Measurements from ENCODE around the gene AK1.

DNA sequence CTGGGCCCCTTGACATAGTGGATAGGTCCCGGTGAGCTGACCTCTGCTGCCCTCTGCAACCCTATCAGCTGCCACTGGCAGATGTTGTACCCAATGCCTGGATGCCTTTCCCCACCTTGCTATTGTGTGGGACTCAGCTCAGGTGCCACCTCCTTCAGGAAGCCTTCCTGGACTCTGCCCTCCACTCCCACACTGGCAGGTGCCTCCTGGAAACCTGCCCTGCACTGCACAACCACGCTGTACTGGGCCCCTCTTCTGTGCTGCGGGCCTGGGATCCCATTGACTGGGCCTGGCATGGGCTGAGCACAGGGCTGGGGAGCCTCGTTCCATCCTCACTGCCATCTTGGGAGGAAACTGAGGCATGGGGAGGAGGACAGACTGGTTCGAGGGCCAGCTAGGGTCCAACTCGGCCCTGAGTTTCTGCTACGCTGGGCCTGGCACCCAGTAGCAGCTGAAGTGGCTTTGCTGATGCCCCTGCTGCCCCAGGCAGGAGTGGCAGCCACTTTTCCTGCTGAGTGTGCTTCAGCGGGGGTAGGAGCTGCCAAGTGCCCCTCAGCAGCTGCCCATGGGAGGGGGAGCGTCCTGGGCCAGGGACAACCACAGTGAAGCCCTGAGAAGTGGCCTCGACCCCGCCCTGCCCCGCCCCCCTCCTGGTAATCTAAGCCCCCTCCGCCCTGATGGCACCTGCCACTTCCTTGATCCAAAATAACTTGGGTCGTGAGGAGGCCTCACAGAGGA is 1.3 kb downstream of the AK1 start:
- TF ChIP-seq, protein P1, sequence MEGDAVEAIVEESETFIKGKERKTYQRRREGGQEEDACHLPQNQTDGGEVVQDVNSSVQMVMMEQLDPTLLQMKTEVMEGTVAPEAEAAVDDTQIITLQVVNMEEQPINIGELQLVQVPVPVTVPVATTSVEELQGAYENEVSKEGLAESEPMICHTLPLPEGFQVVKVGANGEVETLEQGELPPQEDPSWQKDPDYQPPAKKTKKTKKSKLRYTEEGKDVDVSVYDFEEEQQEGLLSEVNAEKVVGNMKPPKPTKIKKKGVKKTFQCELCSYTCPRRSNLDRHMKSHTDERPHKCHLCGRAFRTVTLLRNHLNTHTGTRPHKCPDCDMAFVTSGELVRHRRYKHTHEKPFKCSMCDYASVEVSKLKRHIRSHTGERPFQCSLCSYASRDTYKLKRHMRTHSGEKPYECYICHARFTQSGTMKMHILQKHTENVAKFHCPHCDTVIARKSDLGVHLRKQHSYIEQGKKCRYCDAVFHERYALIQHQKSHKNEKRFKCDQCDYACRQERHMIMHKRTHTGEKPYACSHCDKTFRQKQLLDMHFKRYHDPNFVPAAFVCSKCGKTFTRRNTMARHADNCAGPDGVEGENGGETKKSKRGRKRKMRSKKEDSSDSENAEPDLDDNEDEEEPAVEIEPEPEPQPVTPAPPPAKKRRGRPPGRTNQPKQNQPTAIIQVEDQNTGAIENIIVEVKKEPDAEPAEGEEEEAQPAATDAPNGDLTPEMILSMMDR (IDR thresholded peaks at IDR 0.05; ENCODE audit: low read depth, low read length), result no peak
- TF ChIP-seq POLR2A (IDR thresholded peaks at IDR 0.05; ENCODE audit: extremely low read depth, insufficient read length) (no peak), MYC (IDR thresholded peaks at IDR 0.05; ENCODE audit: low read depth, low read length) (no peak)
- TF ChIP-seq, protein P2, sequence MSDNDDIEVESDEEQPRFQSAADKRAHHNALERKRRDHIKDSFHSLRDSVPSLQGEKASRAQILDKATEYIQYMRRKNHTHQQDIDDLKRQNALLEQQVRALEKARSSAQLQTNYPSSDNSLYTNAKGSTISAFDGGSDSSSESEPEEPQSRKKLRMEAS (IDR thresholded peaks at IDR 0.05; ENCODE audit: low read depth, low read length), result no peak
